Lower lobe of right lung (tissue), 2 donors: ENCODE data around the gene ASIC5. TPM values are rescaled to one million over a fixed set of nuclear protein-coding genes. Genes with fewer than 3 reads are reported as not detected.

Experiments used
- ATAC-seq, 2 donors: fragments of 200-7000 bp; cut with Tn5 transposase; one replicate each; pipeline ENCODE4 v1.9.1; 2020 to 2022; ENCODE audit warnings: mild to moderate bottlenecking in 2 of 2, moderate library complexity in 2 of 2
- DNase-seq: peaks from one replicate; pipeline ENCODE4 v3.0.0-alpha.2; 2020
- H3K27ac ChIP-seq: fragments of 200-600 bp; one replicate; pipeline ENCODE4 v1.8.0; 2022
- H3K27me3 ChIP-seq: fragments of 200-600 bp; one replicate; pipeline ENCODE4 v1.8.0; 2022; ENCODE audit warnings: low read depth
- H3K36me3 ChIP-seq: fragments of 200-600 bp; one replicate; pipeline ENCODE4 v1.8.0; 2022; ENCODE audit warnings: mild to moderate bottlenecking
- H3K4me1 ChIP-seq: fragments of 200-600 bp; one replicate; pipeline ENCODE4 v1.8.0; 2022
- H3K4me3 ChIP-seq: fragments of 200-600 bp; one replicate; pipeline ENCODE4 v1.8.0; 2022; ENCODE audit warnings: mild to moderate bottlenecking
- H3K9me3 ChIP-seq: fragments of 200-600 bp; one replicate; pipeline ENCODE4 v1.8.0; 2022
- CTCF ChIP-seq: fragments of 200-600 bp; IDR thresholded peaks from one replicate; pipeline ENCODE4 v1.8.0; 2022; ENCODE audit warnings: antibody characterized with exemption, mild to moderate bottlenecking
- intact Hi-C: fragments of 100-400 bp; cut with DNase I; formaldehyde crosslinking; loops from one replicate; pipeline ENCODE4 v1.11.0; 2022
- total RNA-seq: library from RNA; stranded (reverse); fragmentation: NEBNext Ultra II Directional; extraction: Animal tissue kit (Norgen Biotek cat#: 25700); gene quantifications from one replicate; pipeline ENCODE4 v1.2.1, GENCODE V29; 2021
- donor health status: DM: no; HTN: yes; CAD: no; lungs with severe emphysema.

ASIC5 gene
- total RNA-seq, 1 donor from 2014 or later: not detected

GRCh38 chr4:155887847-155888570 is 21.9 kb upstream of the ASIC5 start:
- H3K4me1 ChIP-seq: no peaks in the 10 kb centered on the region
- no peaks in the 10 kb centered on the region for H3K27me3 ChIP-seq
- no peak overlapping the region for H3K27ac ChIP-seq
- intact Hi-C loops: no loop called here
- TF ChIP-seq CTCF: no peak
- ATAC-seq (no peak), DNase-seq (no peak)
- H3K36me3 ChIP-seq: no peaks in the 10 kb centered on the region
- no peak overlapping the region for H3K4me3 ChIP-seq
- no peaks in the 10 kb centered on the region for H3K9me3 ChIP-seq

- no peaks in the 10 kb centered on the region for H3K27me3 ChIP-seq
- H3K36me3 ChIP-seq: no peaks in the 10 kb centered on the region
- intact Hi-C loops: no loop called here
- DNase-seq: no peak
- no peak overlapping the region for H3K27ac ChIP-seq
- H3K4me3 ChIP-seq: no peak overlapping the region
- H3K9me3 ChIP-seq: no peaks in the 10 kb centered on the region
- no peak for ATAC-seq
- H3K4me1 ChIP-seq: no peaks in the 10 kb centered on the region
- TF ChIP-seq CTCF: no peak
Measured at GRCh38 chr4:155887045-155887444, 21.0 kb upstream of the ASIC5 start.

- Histone ChIP-seq H3K4me1 (no peaks in the 10 kb centered on the region), H3K4me3 (no peak overlapping the region), H3K9me3 (no peaks in the 10 kb centered on the region), H3K27me3 (no peaks in the 10 kb centered on the region), H3K36me3 (no peaks in the 10 kb centered on the region), H3K27ac (no peak overlapping the region)
- TF ChIP-seq CTCF: no peak
- DNase-seq (no peak), ATAC-seq (peak in 1 of 2 donors; percentile 32)
- intact Hi-C loops: no loop called here
Measured at GRCh38 chr4:155885666-155886065, 19.6 kb upstream of the ASIC5 start.

GRCh38 chr4:155883895-155884294 is 17.8 kb upstream of the ASIC5 start:
- intact Hi-C loops: no loop called here
- Histone ChIP-seq H3K27me3 (no peaks in the 10 kb centered on the region), H3K4me3 (no peak overlapping the region), H3K4me1 (no peaks in the 10 kb centered on the region), H3K36me3 (no peaks in the 10 kb centered on the region), H3K9me3 (no peaks in the 10 kb centered on the region), H3K27ac (no peak overlapping the region)
- ATAC-seq (no peak), DNase-seq (no peak)
- TF ChIP-seq CTCF: no peak

GRCh38 chr4:155881555-155881954 is 15.5 kb upstream of the ASIC5 start:
- DNase-seq: no peak
- TF ChIP-seq CTCF: no peak
- Histone ChIP-seq H3K27ac (no peak overlapping the region), H3K9me3 (no peaks in the 10 kb centered on the region), H3K36me3 (no peaks in the 10 kb centered on the region), H3K4me1 (no peaks in the 10 kb centered on the region), H3K27me3 (no peaks in the 10 kb centered on the region), H3K4me3 (no peak overlapping the region)
- intact Hi-C loops: no loop called here
- no peak for ATAC-seq
